Sigmoid colon (tissue), 7 donors: Measurements from ENCODE around the gene REXO5. TPM values are rescaled to one million over a fixed set of nuclear protein-coding genes. Genes with fewer than 3 reads are reported as not detected.

Experiments
- DNase-seq: peaks from one replicate; pipeline ENCODE4 v3.0.0-alpha.2; 2019
- H3K27ac ChIP-seq, 4 donors: fragments of 200-600 bp; sonication (generic); one replicate each; pipeline ENCODE4 v1.5.1; 2016 to 2019; ENCODE audit warnings: mild to moderate bottlenecking in 1 of 4
- H3K27me3 ChIP-seq, 3 donors: fragments of 200-600 bp; sonication (generic); one replicate each; pipeline ENCODE4 v1.5.1; 2019; ENCODE audit warnings: mild to moderate bottlenecking in 1 of 3
- H3K36me3 ChIP-seq, 4 donors: fragments of 200-600 bp; sonication (generic); one replicate each; pipeline ENCODE4 v1.5.1; 2016 to 2019
- H3K4me1 ChIP-seq, 4 donors: fragments of 200-600 bp; sonication (generic); one replicate each; pipeline ENCODE4 v1.5.1; 2017 to 2019
- H3K4me3 ChIP-seq, 4 donors: fragments of 200-600 bp; sonication (generic); one replicate each; pipeline ENCODE4 v1.5.1; 2017 to 2019; ENCODE audit warnings: mild to moderate bottlenecking in 2 of 4, moderate library complexity in 1 of 4
- H3K9me3 ChIP-seq, 4 donors: fragments of 200-600 bp in 3 of 4; sonication (generic) in 3 of 4; one replicate each; pipeline versions ENCODE4 v1.5.1 to v1.6.1; 2013 to 2019
- CTCF ChIP-seq, 4 experiments: fragments of 450-650 bp in 3 of 4; fragments of 200-600 bp in 1 of 4; IDR thresholded peaks; one replicate each; pipeline ENCODE4 v1.5.1; 2016 to 2019; ENCODE audit warnings: antibody characterized with exemption in 4 of 4, mild to moderate bottlenecking in 3 of 4, moderate library complexity in 2 of 4
- EP300 ChIP-seq, 4 donors: sonication (generic); formaldehyde crosslinking; IDR thresholded peaks; one replicate each; pipeline ENCODE4 v1.6.1; 2017; ENCODE audit warnings: antibody characterized with exemption in 4 of 4
- POLR2A ChIP-seq, 2 donors: fragments of 450-650 bp; IDR thresholded peaks; one replicate each; pipeline ENCODE4 v1.6.1; 2016; ENCODE audit warnings: antibody characterized with exemption in 2 of 2, mild to moderate bottlenecking in 2 of 2, moderate library complexity in 2 of 2
- POLR2AphosphoS5 ChIP-seq, 4 donors: sonication (generic); formaldehyde crosslinking; IDR thresholded peaks; one replicate each; pipeline ENCODE4 v1.6.1; 2017; ENCODE audit warnings: antibody characterized with exemption in 4 of 4
- WGBS, 2 donors: extraction: QIAGEN DNeasy Blood & Tissue Kit; methylation state at CpG; one replicate each; pipeline ENCODE4 v1.1.7; 2013; 5-methylcytosine and 5-hydroxymethylcytosine counted together
- intact Hi-C: fragments of 100-400 bp; cut with DNase I; formaldehyde crosslinking; loops from one replicate; pipeline ENCODE4 v1.15.1; 2023
- polyA plus RNA-seq, 3 donors: library from polyadenylated mRNA; stranded (reverse); fragments of 200-250 nt; gene quantifications; one replicate each; pipeline ENCODE4 v1.2.3, GENCODE V29; 2013
- total RNA-seq, 4 donors: library from RNA; depleted of rRNA; stranded (reverse); fragments of >200 nt; gene quantifications; one replicate each; pipeline ENCODE4 v1.1.0, GENCODE V29; 2016
- donor health status: healthy with polysubstance abuse.
- donor health status: Bipolar disorder and iron deficiency.
- donor health status: healthy.

REXO5 gene
- total and polyA plus RNA-seq, 7 donors, result 1.2 to 7.5 (median 2.9) TPM

GRCh38 chr16:20874088-20874581 lies 67.8 kb downstream of the REXO5 start:
- WGBS, 2 donors, result 71 to 88% methylated on average over 4 of the region's 4 CpGs
- Histone ChIP-seq H3K27me3 (no peaks in the 10 kb centered on the region), H3K9me3 (no peaks in the 10 kb centered on the region), H3K4me1 (peaks cover 0 to 66% (median 61%) of the 10 kb centered on the region in 4 donors), H3K27ac (peak overlapping the region in 3 of 4 donors; percentile 9 to 45 (median 32)), H3K36me3 (no peaks in the 10 kb centered on the region), H3K4me3 (no peak overlapping the region)
- DNase-seq, result no peak
- TF ChIP-seq EP300 (IDR thresholded peaks at IDR 0.05) (no peak), POLR2AphosphoS5 (IDR thresholded peaks at IDR 0.05) (no peak), POLR2A (IDR thresholded peaks at IDR 0.05) (no peak), CTCF (IDR thresholded peaks at IDR 0.05) (no peak)
- intact Hi-C loops, result no loop called here

GRCh38 chr16:20875355-20875650 lies 69.0 kb downstream of the REXO5 start:
- Histone ChIP-seq H3K27ac (no peak overlapping the region), H3K4me1 (peaks cover 0 to 66% (median 61%) of the 10 kb centered on the region in 4 donors), H3K27me3 (no peaks in the 10 kb centered on the region), H3K9me3 (no peaks in the 10 kb centered on the region), H3K36me3 (no peaks in the 10 kb centered on the region), H3K4me3 (no peak overlapping the region)
- DNase-seq, result no peak
- TF ChIP-seq CTCF (IDR thresholded peaks at IDR 0.05) (no peak), POLR2A (IDR thresholded peaks at IDR 0.05) (no peak), EP300 (IDR thresholded peaks at IDR 0.05) (no peak), POLR2AphosphoS5 (IDR thresholded peaks at IDR 0.05) (no peak)
- 73 to 89% methylated on average over 1 of the region's 1 CpG for WGBS, 2 donors
- intact Hi-C loops, result no loop called here

- no peaks in the 10 kb centered on the region for H3K36me3 ChIP-seq
- no peaks in the 10 kb centered on the region for H3K9me3 ChIP-seq
- TF ChIP-seq POLR2AphosphoS5 (IDR thresholded peaks at IDR 0.05) (no peak), EP300 (IDR thresholded peaks at IDR 0.05) (no peak)
- WGBS, 2 donors, result 55 to 72% methylated on average over 5 of the region's 5 CpGs
- H3K4me3 ChIP-seq, result no peak overlapping the region
- peak overlapping the region; percentile 62 to 72 (median 64) for H3K27ac ChIP-seq
- no peaks in the 10 kb centered on the region for H3K27me3 ChIP-seq
- DNase-seq, result no peak
- peaks cover 0 to 78% (median 67%) of the 10 kb centered on the region in 4 donors for H3K4me1 ChIP-seq
- intact Hi-C loops, result no loop called here
These were observed 72.4 kb downstream of the REXO5 start for GRCh38 chr16:20878682-20879147.

GRCh38 chr16:20879175-20880040 lies 73.1 kb downstream of the REXO5 start:
- H3K27me3 ChIP-seq, result no peaks in the 10 kb centered on the region
- no peaks in the 10 kb centered on the region for H3K36me3 ChIP-seq
- DNase-seq, result no peak
- H3K4me1 ChIP-seq, result peaks cover 0 to 82% (median 69%) of the 10 kb centered on the region in 4 donors
- intact Hi-C loops, result no loop called here
- peak overlapping the region; percentile 62 to 72 (median 64) for H3K27ac ChIP-seq
- WGBS, 2 donors, result 65 to 72% methylated on average over 7 of the region's 7 CpGs
- H3K4me3 ChIP-seq, result no peak overlapping the region
- H3K9me3 ChIP-seq, result no peaks in the 10 kb centered on the region
- no peak for TF ChIP-seq POLR2AphosphoS5 (IDR thresholded peaks at IDR 0.05)
- TF ChIP-seq EP300 (IDR thresholded peaks at IDR 0.05), result no peak

GRCh38 chr16:20880867-20881502 lies 74.7 kb downstream of the REXO5 start:
- Histone ChIP-seq H3K4me3 (no peak overlapping the region), H3K36me3 (no peaks in the 10 kb centered on the region), H3K27ac (peak overlapping the region; percentile 17 to 72 (median 44)), H3K9me3 (no peaks in the 10 kb centered on the region), H3K27me3 (no peaks in the 10 kb centered on the region), H3K4me1 (peaks cover 0 to 72% (median 63%) of the 10 kb centered on the region in 4 donors)
- WGBS, 2 donors, result 17 to 59% methylated on average over 3 of the region's 3 CpGs
- DNase-seq, result no peak
- TF ChIP-seq EP300 (IDR thresholded peaks at IDR 0.05), result no peak
- TF ChIP-seq CTCF (IDR thresholded peaks at IDR 0.05), result no peak
- TF ChIP-seq POLR2A (IDR thresholded peaks at IDR 0.05), result no peak
- TF ChIP-seq POLR2AphosphoS5 (IDR thresholded peaks at IDR 0.05), result no peak
- intact Hi-C loops, result no loop called here
